Measurements from ENCODE around the gene ZNF614.
"Not testable (repeated sequence)": the region's sequence is repeated elsewhere in the genome, so short reads cannot be mapped to it uniquely, and the experiment has no call there.

The ZNF614 gene

GRCh38 chr19:51977346-51977745 lies 50.8 kb downstream of the ZNF614 start:
- Histone ChIP-seq H3K4me3 (ENCODE audit: insufficient read depth, low read length, poor library complexity, severe bottlenecking) (no peak overlapping the region), H4K20me1 (ENCODE audit: low read depth, low read length) (no peaks in the 10 kb centered on the region), H3K36me3 (ENCODE audit: low read length) (no peaks in the 10 kb centered on the region), H3F3A (ENCODE audit: insufficient read depth) (no peaks in the 10 kb centered on the region), H3K27me3 (ENCODE audit: low read length) (no peaks in the 10 kb centered on the region), H3K27ac (ENCODE audit: low read depth, low read length) (no peak overlapping the region), H3K9me2 (replicated peaks; ENCODE audit: insufficient read depth, low read length) (no peaks in the 10 kb centered on the region), H3K9ac (ENCODE audit: low read length) (no peak overlapping the region), H3K4me2 (ENCODE audit: low read depth, low read length, poor library complexity, severe bottlenecking) (no peak overlapping the region), H3K79me2 (ENCODE audit: insufficient read depth, low read length) (no peaks in the 10 kb centered on the region), H3K9me3 (ENCODE audit: insufficient read depth, low read length) (peaks cover 19% of the 10 kb centered on the region; the same call in 1 of the 2 replicates), H2AFZ (ENCODE audit: low read depth, low read length, severe bottlenecking) (no peak overlapping the region)
- TF ChIP-seq EZH2phosphoT487 (conservative IDR thresholded peaks at IDR 0.05; ENCODE audit: low read length), result no peak
- no peak for TF ChIP-seq CTCF (IDR thresholded peaks at IDR 0.05; ENCODE audit: insufficient read depth, low read length, poor library complexity, severe bottlenecking)

- Histone ChIP-seq H3K9me3 (ENCODE audit: insufficient read depth, low read length) (peaks cover 22% of the 10 kb centered on the region; the same call in 1 of the 2 replicates), H3K4me3 (ENCODE audit: insufficient read depth, low read length, poor library complexity, severe bottlenecking) (no peak overlapping the region), H3K4me2 (ENCODE audit: low read depth, low read length, poor library complexity, severe bottlenecking) (no peak overlapping the region), H2AFZ (ENCODE audit: low read depth, low read length, severe bottlenecking) (no peak overlapping the region), H4K20me1 (ENCODE audit: low read depth, low read length) (no peaks in the 10 kb centered on the region), H3F3A (ENCODE audit: insufficient read depth) (no peaks in the 10 kb centered on the region), H3K27ac (ENCODE audit: low read depth, low read length) (no peak overlapping the region), H3K36me3 (ENCODE audit: low read length) (no peaks in the 10 kb centered on the region), H3K79me2 (ENCODE audit: insufficient read depth, low read length) (no peaks in the 10 kb centered on the region), H3K27me3 (ENCODE audit: low read length) (no peaks in the 10 kb centered on the region), H3K9ac (ENCODE audit: low read length) (no peak overlapping the region), H3K9me2 (replicated peaks; ENCODE audit: insufficient read depth, low read length) (no peaks in the 10 kb centered on the region)
- TF ChIP-seq CTCF (IDR thresholded peaks at IDR 0.05; ENCODE audit: insufficient read depth, low read length, poor library complexity, severe bottlenecking) (no peak), EZH2phosphoT487 (conservative IDR thresholded peaks at IDR 0.05; ENCODE audit: low read length) (no peak)
Measured at GRCh38 chr19:51976852-51977251, 51.3 kb downstream of the ZNF614 start.

GRCh38 chr19:51975787-51976186 lies 52.4 kb downstream of the ZNF614 start:
- peaks cover 32% of the 10 kb centered on the region for H3K9me3 ChIP-seq (ENCODE audit: insufficient read depth, low read length)
- H3K36me3 ChIP-seq (ENCODE audit: low read length); H3K9me2 ChIP-seq (replicated peaks; ENCODE audit: insufficient read depth, low read length); H3K27me3 ChIP-seq (ENCODE audit: low read length); H4K20me1 ChIP-seq (ENCODE audit: low read depth, low read length); H3K9ac ChIP-seq (ENCODE audit: low read length); H2AFZ ChIP-seq (ENCODE audit: low read depth, low read length, severe bottlenecking); H3F3A ChIP-seq (ENCODE audit: insufficient read depth); H3K4me2 ChIP-seq (ENCODE audit: low read depth, low read length, poor library complexity, severe bottlenecking); H3K27ac ChIP-seq (ENCODE audit: low read depth, low read length); H3K4me3 ChIP-seq (ENCODE audit: insufficient read depth, low read length, poor library complexity, severe bottlenecking); H3K79me2 ChIP-seq (ENCODE audit: insufficient read depth, low read length): not testable (repeated sequence)

GRCh38 chr19:51971624-51972023 lies 56.6 kb downstream of the ZNF614 start:
- Histone ChIP-seq H2AFZ (ENCODE audit: low read depth, low read length, severe bottlenecking) (no peak overlapping the region), H3K4me2 (ENCODE audit: low read depth, low read length, poor library complexity, severe bottlenecking) (no peak overlapping the region), H3K36me3 (ENCODE audit: low read length) (no peaks in the 10 kb centered on the region), H3K9me3 (ENCODE audit: insufficient read depth, low read length) (peaks cover 37% of the 10 kb centered on the region), H3K27me3 (ENCODE audit: low read length) (no peaks in the 10 kb centered on the region), H3F3A (ENCODE audit: insufficient read depth) (no peaks in the 10 kb centered on the region), H3K79me2 (ENCODE audit: insufficient read depth, low read length) (no peaks in the 10 kb centered on the region), H3K4me3 (ENCODE audit: insufficient read depth, low read length, poor library complexity, severe bottlenecking) (no peak overlapping the region), H3K27ac (ENCODE audit: low read depth, low read length) (no peak overlapping the region), H3K9me2 (replicated peaks; ENCODE audit: insufficient read depth, low read length) (no peaks in the 10 kb centered on the region), H4K20me1 (ENCODE audit: low read depth, low read length) (no peaks in the 10 kb centered on the region), H3K9ac (ENCODE audit: low read length) (no peak overlapping the region)
- TF ChIP-seq EZH2phosphoT487 (conservative IDR thresholded peaks at IDR 0.05; ENCODE audit: low read length) (no peak), CTCF (IDR thresholded peaks at IDR 0.05; ENCODE audit: insufficient read depth, low read length, poor library complexity, severe bottlenecking) (no peak)
